ENCODE results near the gene OR4K1.
"Not testable (repeated sequence)": the region's sequence is repeated elsewhere in the genome, so short reads cannot be mapped to it uniquely, and the experiment has no call there.

The OR4K1 gene

GRCh38 chr14:19917955-19918518 lies 12.7 kb upstream of the OR4K1 start:
- no peak for TF ChIP-seq CTCF (conservative IDR thresholded peaks at IDR 0.05; ENCODE audit: control insufficient read depth, insufficient read depth, low read depth, low read length)
- H3K4me3 ChIP-seq (ENCODE audit: control insufficient read depth, low read depth, low read length) = no peak overlapping the region
- no peak for DNase-seq (ENCODE audit: low read depth)

- no peak overlapping the region for H3K4me3 ChIP-seq (ENCODE audit: control insufficient read depth, low read depth, low read length)
- TF ChIP-seq CTCF (conservative IDR thresholded peaks at IDR 0.05; ENCODE audit: control insufficient read depth, insufficient read depth, low read depth, low read length) = no peak
- DNase-seq (ENCODE audit: low read depth) = no peak
These were observed 12.0 kb upstream of the OR4K1 start for GRCh38 chr14:19918553-19919264.

GRCh38 chr14:19920021-19920657 lies 10.6 kb upstream of the OR4K1 start, which contains the start of gene OR4K5:
OR4K5 (plus strand) TSS chr14:19920607; CDS start chr14:19920607, 0 bp downstream.
- no peak for TF ChIP-seq CTCF (conservative IDR thresholded peaks at IDR 0.05; ENCODE audit: control insufficient read depth, insufficient read depth, low read depth, low read length)
- no peak within 1 kb of the TSS for H3K4me3 ChIP-seq (ENCODE audit: control insufficient read depth, low read depth, low read length)
- no peak for DNase-seq (ENCODE audit: low read depth)

- no peak for TF ChIP-seq CTCF (conservative IDR thresholded peaks at IDR 0.05; ENCODE audit: control insufficient read depth, insufficient read depth, low read depth, low read length)
- no peak overlapping the region for H3K4me3 ChIP-seq (ENCODE audit: control insufficient read depth, low read depth, low read length)
- DNase-seq (ENCODE audit: low read depth) = no peak
These were observed 11.0 kb downstream of the OR4K1 start for GRCh38 chr14:19941668-19942067.

GRCh38 chr14:19947413-19948090 lies 16.8 kb downstream of the OR4K1 start:
- no peak overlapping the region for H3K4me3 ChIP-seq (ENCODE audit: control insufficient read depth, low read depth, low read length)
- TF ChIP-seq CTCF (conservative IDR thresholded peaks at IDR 0.05; ENCODE audit: control insufficient read depth, insufficient read depth, low read depth, low read length) = no peak
- DNase-seq (ENCODE audit: low read depth) = no peak

GRCh38 chr14:19949218-19949617 lies 18.5 kb downstream of the OR4K1 start:
- DNase-seq (ENCODE audit: low read depth) = no peak
- TF ChIP-seq CTCF (conservative IDR thresholded peaks at IDR 0.05; ENCODE audit: control insufficient read depth, insufficient read depth, low read depth, low read length) = no peak
- H3K4me3 ChIP-seq (ENCODE audit: control insufficient read depth, low read depth, low read length) = no peak overlapping the region

GRCh38 chr14:19969735-19970134 lies 39.0 kb downstream of the OR4K1 start:
- not testable (repeated sequence) for DNase-seq (ENCODE audit: low read depth); H3K4me3 ChIP-seq (ENCODE audit: control insufficient read depth, low read depth, low read length)
